HG03045 (cell line): ENCODE measurements around the gene DNPEP.
"Not testable (repeated sequence)": the region's sequence is repeated elsewhere in the genome, so short reads cannot be mapped to it uniquely, and the experiment has no call there.

Source experiments
- ATAC-seq: cut with Tn5 transposase; IDR thresholded peaks from one replicate; pipeline ENCODE4 v1.9.1; 2021; ENCODE audit warnings: mild to moderate bottlenecking, moderate library complexity; ENCODE audit not compliant: unreplicated experiment

The DNPEP gene

DNA sequence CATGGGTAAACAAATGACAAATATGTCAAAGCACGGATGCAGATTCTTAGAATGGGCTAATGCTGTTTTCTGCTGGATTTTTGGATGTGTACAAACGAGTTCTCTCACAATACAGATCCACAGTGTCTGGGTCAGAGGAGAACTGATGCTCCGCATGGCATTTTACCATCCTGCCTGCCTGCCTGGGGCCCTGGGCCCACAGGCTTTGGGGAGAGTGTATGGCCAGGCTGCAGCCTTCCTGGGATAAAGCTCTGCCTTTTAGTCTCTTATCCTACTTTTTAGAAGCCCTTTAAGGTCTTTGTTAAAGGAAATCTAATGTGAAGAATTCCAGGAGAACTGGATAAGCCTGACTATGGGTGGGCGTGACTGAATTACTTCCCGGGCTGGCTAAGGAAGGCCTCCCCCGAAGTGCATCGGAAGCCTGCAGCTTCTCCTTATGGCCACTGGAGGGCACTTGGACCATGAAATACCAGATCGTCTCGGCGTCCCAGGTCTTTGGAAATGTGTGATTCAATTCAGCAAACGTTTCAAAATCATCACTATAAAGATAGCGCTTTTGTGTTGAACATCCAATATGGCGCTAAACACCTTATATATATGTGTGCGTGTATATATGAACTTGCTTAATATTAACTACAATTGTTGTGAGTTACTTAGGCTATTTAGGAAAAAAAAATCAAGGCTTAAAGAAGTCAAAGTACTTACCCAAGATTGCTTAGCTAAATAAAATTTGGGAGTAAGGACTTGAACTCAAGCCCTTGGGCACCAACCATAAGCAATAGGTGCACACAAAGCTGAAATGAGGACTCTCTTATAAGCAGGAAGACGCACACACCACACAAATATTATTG, 15.2 kb upstream of the DNPEP start:
- peak; percentile 76 for ATAC-seq

DNA sequence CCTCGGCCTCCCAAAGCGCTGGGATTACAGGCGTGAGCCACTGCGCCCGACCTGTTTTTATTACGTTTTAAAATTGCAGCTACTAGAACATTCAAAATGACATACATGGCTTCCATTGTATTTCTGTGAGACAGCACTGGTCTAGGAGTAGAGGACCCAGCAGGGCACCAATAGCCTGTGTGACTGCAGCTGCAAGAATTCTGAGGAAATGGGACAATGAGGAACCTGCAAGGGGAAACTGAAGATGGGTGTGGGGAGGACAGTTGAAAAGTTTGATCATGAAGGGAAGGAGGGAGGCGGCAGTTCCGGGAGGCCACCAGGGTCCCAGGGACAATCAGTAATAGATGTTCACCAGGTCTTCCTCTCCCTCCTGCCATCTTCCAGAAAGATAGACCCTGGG, 13.9 kb upstream of the DNPEP start:
- ATAC-seq = no peak

DNA sequence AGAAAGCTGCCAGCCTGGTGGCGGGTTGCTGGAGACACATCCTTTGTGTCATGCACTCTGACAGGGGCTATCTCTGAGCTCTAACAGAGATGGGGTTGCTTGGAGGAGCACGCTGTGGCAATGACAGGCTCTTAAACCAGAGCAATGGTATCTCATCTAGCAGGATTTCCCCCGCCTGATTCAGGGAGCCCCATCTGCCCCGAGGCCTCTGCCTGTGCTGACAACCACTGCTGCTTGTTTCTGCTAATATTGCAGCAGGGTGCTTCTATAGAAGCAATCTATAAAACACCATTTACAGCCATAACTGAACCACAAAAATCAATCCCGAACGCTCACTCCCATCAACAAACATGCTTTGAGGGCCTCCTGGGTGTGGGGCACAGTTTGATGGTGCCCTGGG, 12.8 kb upstream of the DNPEP start:
- ATAC-seq = no peak

DNA sequence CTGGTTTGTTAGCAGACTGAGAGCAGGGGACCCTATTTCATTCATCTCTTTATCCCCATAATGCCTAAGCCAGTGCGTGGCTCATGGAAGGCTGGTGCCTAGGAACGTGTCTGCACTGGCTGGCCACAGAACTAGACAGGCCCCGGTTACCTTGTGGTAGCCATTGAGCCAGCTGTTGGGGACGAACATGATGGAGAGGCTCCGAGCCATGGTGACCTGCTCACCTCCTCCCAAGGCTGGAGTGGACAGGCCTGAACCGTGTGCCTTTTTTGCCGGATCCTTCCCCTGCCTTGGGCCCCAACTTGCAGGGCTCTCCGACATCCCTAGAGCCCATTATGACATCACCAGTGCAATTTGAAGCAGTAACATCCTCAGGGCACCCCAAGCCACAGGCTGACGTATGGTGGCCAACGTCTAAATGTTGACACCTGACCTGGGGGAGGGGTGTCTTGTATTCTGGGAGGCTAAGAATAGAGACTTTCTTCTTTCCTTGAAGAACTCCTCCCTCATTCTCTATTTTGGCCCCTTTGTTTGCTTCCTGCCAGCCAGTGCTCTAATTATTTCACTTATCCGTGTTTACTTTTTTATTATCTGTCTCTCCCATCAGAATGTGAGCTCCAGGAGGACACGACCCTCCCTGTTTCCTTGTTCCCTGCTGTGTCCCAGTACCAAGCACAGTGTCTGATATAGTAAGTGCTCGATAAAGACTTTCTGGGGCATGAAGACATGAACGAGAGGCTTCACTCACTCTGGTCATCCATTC, 12.2 kb upstream of the DNPEP start:
- no peak for ATAC-seq

DNA sequence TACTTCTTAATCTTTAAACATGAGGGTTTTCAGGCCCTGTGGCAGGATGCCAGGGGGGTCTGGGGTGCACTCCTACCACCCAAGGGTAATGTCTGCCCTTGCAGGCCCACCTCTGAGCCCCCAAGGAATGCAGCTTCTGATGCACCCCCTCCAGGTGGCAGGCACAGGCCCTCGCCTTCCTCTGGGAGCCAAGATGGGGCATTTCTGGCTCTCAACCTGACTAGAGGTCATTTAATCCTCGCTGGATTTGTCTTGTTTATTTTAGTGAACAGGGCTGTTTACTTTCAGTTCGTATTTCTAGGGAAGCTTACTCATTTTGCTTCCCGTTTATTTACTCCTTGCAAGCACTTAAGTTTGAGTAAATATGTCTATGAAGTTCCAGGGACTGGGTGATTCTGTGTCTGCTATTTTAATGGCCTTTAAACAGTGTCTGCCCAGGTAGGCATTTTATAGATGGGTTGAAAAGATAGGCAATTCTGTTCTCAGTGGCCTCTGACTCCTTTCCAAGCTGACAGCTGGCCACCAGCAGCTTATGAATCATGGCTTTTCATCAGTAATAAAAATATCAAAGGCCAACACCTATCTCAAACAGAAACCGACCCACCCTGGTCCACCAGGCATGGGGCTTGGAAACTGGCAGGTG, 11.1 kb upstream of the DNPEP start:
- no peak for ATAC-seq

DNA sequence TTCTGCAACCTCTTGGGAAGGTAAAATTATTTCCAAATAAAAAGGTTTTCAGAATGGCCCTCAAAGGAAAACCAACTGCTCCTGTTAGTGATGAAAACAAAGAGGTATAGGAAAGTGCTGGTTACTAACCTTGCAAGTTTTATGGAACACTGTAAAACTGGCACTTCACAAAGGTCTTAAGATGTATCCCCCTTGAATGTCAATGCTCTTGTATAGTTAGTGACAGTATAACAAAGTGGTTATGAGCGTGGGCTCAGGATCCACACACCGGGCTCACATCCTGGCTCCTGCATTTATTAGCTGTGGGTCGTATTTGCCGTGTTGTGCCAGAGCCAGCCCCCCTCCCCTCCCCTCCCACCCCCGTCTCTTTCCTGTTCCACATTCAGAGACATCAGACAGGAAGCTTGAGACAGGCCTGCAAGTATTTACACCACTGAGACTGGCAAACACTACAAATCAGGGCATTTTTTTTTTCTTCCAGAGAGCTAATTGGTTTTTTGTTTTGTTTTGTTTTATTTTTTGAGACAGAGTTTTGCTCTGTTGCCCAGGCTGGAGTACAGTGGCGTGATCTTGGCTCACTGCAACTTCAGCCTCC, 9.2 kb upstream of the DNPEP start:
- no peak for ATAC-seq

DNA sequence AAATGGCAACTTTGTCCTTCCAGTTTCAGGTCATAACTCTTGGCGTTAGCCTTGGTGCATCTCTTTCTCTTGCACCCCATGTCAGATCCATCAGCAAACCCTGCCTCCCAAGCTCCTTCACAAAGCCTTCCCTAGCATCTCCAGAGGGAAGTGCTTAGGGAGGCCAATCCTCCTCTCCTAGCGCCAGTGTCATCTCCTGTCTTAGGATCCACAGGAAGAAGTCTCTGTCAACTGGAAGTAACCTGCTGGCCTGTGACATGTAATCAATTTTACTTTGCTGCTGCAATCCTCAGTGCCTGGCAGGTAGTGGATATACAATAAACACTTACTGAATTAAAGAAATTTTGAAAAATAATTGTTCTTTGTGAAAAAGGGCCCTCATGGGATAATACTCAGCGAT, 7.9 kb upstream of the DNPEP start:
- no peak for ATAC-seq

DNA sequence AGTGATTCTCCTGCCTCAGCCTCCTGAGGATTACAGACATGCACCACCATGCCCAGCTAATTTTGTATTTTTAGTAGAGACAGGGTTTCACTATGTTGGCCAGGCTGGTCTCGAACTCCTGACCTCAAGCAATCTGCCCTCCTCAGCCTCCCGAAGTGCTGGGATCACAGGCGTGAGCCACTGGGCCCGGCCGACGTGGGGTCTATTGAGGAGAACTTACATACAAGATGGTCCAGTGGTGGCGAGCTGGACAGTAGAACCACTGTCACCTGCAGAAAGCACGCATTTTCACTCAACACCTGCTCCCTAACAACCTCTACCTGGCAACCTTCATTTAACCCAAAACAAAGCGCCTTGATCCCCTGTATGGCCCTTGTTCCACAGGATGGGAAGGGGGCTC, 7.3 kb upstream of the DNPEP start:
- not testable (repeated sequence) for ATAC-seq

DNA sequence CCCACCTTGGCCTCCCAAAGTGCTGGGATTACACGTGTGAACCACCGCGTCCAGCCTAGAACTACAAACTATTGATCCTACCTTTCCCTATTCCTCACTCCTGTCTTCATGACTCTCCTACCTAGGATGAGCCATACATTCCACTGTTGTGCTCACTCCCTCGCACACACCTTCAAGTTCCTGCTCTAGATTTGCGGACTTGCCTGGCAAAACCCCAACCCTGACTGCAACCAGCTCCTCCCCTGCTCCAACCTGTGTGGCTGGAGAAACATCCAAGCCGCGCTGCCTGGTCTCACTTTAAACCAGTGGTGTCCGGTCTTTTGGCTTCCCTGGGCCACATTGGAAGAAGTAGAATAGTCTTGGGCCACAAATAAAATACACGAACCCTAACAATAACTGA, 5.0 kb upstream of the DNPEP start:
- no peak for ATAC-seq

DNA sequence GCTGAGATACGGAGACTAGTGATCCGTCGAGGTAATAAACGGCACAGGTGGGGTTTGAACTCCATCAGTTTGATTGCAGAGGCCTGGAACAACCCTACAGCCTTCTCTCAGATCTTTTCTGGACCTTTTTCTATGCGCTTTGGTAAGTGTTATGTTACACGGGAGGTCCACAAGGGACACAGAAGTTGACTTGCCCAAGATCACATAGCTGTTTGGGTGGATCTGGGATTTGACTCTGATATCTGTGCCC, 1.1 kb upstream of the DNPEP start:
- ATAC-seq = no peak

DNA sequence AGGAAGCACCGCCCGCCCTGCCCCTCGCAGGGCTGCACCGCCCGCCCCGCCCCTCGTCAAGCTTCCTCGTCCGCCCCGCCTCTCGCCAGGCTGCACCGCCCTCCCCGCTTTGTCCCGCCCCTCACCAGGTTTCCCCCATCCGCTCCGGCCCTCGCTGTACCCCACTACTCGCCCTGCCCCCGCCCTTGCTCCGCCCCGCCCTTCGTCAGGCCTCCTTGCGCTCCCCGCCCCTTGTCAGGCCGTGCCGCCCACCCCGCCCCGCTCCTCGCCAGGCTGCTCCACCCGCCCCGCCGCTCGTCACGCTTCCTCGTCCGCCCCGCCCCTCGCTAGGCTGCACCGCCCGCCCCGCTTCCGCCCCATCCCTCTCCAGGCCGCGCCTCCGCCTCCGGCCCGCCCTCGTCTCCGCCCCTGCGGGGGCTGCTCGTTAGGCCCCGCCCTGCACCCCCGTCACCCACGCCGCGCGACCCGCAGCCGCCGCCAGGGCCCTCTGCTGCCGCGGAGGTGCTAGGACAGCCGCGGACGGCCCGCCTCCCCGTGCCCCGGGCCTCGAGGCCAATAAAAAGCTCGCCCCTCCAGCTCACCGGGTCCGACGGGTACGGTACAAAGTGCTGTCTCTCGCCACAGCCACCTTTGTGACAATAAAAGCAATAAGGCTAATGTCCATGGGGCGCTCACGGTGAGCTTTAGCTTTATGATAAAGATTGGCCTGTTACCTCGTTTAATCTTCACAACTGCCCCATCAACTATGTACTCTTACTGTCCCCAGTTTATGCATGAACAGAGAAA, 602 bp upstream of the DNPEP start:
- ATAC-seq = peak; percentile 84

DNA sequence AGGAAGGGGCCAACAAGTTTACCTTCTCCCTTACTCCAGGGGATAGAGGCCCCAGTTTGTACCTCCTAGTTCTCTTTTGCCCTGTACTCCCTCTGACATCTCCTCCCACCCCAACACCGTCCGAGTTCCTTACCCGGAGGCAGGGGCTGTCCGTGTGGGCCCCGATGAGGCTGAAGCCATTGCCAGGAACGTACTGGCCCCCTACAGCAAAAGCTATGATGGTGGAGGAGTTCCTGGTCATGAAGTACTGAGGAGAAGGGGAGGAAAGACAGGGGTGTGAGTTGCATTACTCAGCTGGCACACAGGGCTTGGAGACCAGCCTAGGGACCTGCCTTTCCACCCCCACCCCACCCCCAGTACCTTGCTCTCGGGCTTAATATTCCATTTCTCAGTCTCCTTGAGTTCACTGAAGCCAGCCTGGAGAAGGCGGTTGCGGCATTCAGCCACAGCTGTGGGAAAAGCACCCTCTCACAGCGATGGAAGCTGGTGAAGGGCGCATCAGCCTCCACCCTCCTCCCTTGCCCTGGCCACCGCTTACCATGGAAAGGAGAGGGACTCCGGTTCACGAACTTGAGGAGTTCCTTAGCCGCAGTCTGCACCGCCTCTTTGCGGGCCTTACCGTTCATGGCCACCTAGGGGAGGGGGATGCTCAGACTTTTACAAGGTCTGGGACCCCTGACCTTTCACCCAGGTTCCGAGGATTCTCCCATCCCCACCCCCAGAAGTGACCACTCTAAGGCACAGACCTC, 1.0 kb downstream of the DNPEP start:
- no peak for ATAC-seq

DNA sequence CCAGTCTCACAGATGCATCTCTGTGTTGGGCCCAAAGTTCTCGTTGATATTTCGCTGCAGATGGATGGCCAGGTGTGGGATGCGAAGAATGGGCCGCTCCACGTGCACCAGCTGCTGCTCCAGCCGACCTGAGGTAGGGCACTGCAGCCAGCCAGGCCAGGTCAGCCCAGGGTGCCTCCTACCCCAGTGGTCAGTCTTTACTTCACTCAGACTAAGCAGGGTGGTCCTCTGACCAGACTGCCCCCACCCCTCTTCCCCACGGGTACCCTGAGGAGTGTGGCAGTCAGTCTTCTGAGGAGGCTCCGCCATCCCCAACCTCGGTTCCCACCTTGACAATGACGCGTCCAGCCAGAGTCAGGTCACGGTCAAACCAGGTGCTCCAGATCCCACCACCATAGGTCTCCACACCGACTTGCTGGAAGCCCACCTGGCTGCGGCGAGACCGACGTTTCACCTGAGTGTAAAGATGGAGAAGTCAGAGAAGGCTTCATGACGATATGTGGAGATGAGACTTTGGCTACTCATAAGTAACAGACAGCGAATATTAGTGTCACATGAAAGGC, 1.7 kb downstream of the DNPEP start:
- ATAC-seq = no peak

DNA sequence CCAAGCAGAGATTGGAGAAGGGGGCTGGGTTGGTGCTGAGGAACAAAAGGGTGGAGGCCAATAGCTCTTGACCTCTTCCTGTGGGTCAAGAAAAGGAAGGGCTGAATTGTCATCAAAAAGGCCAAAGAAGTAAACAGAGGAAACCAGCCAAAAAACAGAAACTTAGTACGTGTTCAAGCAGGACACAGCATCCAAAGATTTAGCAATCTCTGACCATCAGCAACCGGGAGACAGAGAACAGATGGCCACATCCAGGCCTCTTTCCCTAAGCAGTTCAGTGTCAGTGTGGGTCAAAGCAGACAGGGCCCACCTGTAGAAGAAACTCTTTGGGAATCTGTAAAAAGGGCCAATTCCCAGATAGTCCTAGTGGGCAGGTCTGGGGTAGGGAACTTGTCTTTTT, 2.9 kb downstream of the DNPEP start:
- no peak for ATAC-seq

DNA sequence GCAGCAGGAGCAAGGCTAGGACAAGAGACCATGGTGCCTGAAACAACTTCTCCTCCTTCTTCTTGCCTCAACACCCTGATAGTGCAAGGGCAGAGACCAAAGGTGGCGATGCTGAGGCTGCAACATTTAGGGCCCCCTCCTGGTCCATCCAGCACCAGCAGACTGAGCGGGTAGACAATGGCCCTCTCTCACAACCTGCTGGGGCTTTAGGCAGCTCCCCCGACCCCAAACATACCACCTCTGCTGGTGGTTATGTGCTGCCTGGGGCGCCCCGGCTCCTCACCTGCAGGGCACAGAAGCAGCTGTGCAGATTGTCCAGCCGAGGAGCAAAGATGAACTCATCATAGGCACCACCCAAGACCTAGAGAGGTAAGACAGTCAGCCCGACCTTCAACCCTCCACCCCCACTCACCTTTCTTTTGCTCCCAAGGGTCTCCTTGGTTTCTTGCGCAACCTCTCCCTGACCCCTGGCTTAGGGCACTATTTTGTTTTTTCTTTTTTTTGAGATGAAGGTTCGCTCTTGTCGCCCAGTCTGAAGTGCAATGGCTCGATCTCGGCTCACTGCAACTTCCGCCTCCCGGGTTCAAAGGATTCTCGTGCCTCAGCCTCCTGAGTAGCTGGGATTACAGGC, 3.5 kb downstream of the DNPEP start:
- ATAC-seq = no peak

DNA sequence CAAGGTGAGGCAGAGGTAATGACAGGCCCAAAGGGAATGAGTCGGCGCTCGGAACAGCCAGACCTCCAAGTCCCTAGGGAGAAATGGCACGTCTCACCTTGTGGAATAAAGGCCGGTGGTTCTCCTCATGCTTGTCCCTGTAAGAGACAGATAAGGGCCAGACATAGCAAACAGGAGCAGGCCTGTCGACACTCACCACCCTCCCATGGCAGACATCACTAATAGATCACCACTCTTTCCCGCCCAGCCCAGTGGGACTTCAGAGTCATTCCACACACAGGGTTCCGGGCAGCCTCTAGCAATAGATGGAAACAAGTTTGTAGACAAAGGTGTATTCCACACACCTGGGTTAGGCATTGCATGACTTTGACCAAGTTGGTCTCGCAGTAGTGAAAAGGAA, 6.3 kb downstream of the DNPEP start:
- no peak for ATAC-seq

DNA sequence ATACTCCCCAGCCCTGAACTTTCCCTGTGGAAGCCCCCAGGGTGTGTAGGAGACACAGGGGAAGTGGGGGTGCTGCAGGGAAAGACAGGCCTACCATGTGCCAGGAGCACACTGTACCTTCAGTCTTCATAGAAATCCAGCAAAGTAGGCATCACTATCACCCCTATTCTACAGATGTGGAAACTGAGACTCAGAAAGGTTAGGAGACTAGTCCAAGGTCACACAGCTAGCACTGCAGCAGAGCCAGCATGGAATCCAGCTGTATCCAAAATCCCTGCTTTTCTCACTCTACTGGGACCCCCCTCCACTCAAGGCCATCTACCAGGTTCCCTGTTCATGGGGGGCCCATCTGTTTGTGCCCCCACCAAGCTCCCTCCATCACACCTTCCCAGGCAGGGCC, 6.8 kb downstream of the DNPEP start:
- ATAC-seq = no peak

DNA sequence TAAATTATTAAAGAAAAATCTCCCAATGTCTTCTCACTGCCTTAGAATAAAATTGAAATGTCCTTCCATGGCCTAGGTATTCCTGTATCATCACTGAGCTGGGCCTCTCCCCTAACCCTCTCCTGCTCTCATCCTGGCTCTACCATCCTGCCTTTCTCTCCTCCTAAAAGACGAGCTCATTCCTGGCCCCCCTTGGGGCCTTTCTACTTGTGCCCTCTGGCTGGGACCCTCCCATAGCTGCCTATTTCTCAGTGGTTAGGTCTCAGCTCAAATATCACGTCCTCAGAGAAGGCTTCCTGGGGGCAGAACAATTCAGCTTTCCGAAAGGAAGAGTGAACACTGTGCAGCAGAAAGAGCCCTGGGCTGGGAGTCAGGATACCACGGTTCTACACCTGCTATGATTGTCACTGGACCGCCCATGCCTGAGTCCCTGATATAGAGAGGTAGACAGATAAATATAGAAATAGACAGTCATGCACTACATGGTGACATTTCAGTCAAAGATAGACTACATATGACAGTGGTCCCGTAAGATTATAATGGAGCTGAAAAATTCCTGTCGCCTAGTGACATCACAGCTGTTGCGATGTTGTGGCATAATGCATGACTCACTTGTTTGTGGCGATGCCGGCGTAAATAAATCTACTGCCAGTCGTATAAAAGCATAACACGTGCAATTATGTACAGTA, 9.4 kb downstream of the DNPEP start:
- ATAC-seq = no peak

DNA sequence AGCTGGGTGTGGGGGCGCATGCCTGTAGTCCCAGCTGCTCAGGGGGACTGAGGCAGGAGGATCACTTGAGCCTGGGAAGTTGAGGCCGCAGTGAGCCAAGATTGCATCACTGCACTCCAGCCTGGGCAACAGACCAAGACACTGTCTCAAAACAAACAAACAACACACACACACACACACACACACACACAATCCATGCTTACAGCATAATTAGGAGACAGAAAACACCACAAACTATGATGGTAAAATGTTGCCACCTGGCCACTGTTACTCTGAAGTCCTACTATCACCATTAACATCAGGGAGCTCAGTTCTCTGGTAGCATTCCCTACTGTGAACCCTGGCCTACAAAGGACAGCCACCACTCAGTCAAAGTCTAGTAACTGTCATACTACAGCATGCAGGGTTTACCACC, 18.3 kb downstream of the DNPEP start:
- no peak for ATAC-seq
